SK-N-MC (cell line): ENCODE measurements around the gene ZNF564.

ENCODE experiments used
- EZH2 ChIP-seq: fragments of 200-600 bp; sonication (generic); IDR thresholded peaks from one replicate; pipeline ENCODE4 v1.6.1; 2017; ENCODE audit warnings: antibody characterized with exemption
- FOXP2 ChIP-seq: optimal IDR thresholded peaks from 2 replicates; pipeline ENCODE3; 2011; ENCODE audit warnings: mild to moderate bottlenecking, moderate library complexity; ENCODE audit not compliant: insufficient read depth; ENCODE audit errors: extremely low read length, control extremely low read depth
- POLR2AphosphoS5 ChIP-seq: IDR thresholded peaks from 2 replicates; pipeline ENCODE4 v1.6.1; 2012; ENCODE audit warnings: mild to moderate bottlenecking, low read depth, low read length, borderline replicate concordance

DNA sequence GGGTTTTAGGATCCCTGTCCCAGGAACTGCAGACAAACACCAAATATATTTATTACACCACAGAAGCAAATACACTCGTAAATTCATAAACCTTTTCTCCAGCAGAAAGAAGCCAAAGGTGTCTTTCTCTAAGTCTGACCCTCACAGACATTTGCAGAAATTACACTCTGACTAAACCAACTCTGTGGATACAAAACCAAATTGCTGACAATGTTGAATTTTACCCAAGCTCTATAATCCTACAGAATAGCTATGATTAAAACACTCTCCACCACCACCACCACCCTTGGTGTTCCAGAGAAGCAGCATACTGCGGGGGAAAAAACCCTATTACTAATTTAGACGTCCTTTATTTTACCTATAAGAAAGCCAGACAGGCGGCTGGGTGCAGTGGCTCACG, 5.2 kb downstream of the ZNF564 start:
- TF ChIP-seq EZH2 (no peak), FOXP2 (no peak), POLR2AphosphoS5 (no peak)
